GM12864 (cell line): ENCODE results near the gene SCN8A.

Experiments
- DNase-seq: peaks from one replicate; pipeline ENCODE4 v3.0.0-alpha.2; 2011; ENCODE audit warnings: low read depth
- H3K4me3 ChIP-seq: 2 replicates; pipeline ENCODE4 v1.5.1; 2011; ENCODE audit warnings: mild to moderate bottlenecking, low read depth, low read length, control low read depth
- TF ChIP-seq, protein P1 (sequence below): IDR thresholded peaks from 2 replicates; pipeline ENCODE4 v1.5.1; 2011; ENCODE audit warnings: low read depth, mild to moderate bottlenecking, moderate library complexity, low read length, control low read depth, inconsistent platforms; ENCODE audit errors: missing control alignments

Gene SCN8A

DNA sequence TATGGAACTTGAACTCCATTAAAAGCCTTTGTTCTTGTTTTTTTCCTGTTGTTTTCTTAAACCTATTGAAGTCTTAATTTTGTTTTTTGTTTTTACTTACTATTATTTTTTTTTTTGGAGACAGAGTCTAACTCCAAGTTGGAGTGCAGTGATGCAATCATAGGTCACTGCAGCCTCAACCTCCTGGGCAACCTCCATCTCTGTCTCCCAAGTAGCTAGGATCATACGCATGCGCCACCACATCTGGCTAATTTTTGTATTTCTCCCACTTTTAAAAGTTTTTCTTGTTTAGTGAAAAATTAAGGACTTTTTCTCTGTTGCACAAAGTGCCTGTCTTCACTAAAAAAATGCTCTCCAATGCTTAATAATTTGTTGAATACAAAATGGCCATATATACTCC is 76.2 kb downstream of the SCN8A start:
- no peak for DNase-seq
- no peak overlapping the region for H3K4me3 ChIP-seq
- TF ChIP-seq, protein P1, sequence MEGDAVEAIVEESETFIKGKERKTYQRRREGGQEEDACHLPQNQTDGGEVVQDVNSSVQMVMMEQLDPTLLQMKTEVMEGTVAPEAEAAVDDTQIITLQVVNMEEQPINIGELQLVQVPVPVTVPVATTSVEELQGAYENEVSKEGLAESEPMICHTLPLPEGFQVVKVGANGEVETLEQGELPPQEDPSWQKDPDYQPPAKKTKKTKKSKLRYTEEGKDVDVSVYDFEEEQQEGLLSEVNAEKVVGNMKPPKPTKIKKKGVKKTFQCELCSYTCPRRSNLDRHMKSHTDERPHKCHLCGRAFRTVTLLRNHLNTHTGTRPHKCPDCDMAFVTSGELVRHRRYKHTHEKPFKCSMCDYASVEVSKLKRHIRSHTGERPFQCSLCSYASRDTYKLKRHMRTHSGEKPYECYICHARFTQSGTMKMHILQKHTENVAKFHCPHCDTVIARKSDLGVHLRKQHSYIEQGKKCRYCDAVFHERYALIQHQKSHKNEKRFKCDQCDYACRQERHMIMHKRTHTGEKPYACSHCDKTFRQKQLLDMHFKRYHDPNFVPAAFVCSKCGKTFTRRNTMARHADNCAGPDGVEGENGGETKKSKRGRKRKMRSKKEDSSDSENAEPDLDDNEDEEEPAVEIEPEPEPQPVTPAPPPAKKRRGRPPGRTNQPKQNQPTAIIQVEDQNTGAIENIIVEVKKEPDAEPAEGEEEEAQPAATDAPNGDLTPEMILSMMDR = no peak

DNA sequence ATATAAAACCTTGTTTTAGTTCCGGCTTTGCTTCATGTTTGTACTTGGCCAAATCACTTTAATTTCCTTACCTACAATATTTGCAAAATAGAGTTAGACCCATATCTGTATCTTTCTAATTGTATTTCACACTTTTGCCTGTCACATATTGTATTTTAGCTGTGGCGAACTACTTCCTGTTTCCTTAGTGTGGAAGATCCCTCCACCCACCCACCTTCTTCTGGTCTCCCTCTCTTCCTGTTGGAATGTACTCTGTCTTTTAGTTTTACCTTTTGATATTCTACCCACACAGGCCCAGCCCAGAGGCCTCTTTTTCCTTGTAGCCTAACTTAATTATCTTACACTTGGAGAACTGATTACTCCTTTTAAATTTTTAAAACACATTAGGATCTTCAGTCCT is 78.2 kb downstream of the SCN8A start:
- TF ChIP-seq, protein P1 = no peak
- no peak overlapping the region for H3K4me3 ChIP-seq
- DNase-seq = no peak

DNA sequence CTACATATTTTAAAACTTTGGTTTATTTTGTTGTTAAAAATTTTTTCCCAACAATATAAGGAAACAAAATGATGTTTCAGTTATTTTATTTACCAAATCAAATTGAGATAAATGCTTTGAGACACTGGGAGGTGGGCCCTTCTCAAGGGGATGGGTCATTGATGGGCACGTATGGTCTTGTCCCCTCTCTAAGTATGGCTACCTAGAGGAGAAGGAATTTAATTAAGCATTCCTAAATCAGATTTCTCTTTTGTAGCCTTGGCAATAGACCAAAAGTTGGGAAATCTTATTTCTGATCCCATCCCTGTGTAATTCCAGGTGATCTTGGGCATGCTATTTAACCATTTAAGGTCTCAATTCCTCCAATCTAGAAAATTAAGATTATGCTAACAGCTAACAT is 79.0 kb downstream of the SCN8A start:
- TF ChIP-seq, protein P1 = no peak
- H3K4me3 ChIP-seq = no peak overlapping the region
- DNase-seq = no peak

DNA sequence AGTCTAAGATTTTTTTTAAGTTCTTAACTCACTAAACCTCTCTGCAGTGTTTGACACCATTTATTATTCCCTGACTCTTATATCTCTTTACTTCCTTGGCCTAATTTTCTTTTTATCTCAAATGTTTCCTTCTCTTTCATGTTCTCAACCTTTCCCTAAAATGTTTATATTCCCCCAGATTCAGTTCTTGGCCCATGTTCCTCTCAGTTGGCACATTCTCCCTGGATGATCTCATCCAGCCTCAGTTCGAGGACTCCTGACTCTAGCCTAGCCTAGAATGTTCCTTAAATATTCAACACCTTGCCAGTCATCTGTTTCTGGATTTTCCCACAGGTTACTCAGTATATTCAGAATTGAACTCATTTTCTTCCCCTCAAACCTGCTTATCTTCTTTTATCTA is 81.3 kb downstream of the SCN8A start:
- DNase-seq = no peak
- no peak overlapping the region for H3K4me3 ChIP-seq
- TF ChIP-seq, protein P1 = no peak

DNA sequence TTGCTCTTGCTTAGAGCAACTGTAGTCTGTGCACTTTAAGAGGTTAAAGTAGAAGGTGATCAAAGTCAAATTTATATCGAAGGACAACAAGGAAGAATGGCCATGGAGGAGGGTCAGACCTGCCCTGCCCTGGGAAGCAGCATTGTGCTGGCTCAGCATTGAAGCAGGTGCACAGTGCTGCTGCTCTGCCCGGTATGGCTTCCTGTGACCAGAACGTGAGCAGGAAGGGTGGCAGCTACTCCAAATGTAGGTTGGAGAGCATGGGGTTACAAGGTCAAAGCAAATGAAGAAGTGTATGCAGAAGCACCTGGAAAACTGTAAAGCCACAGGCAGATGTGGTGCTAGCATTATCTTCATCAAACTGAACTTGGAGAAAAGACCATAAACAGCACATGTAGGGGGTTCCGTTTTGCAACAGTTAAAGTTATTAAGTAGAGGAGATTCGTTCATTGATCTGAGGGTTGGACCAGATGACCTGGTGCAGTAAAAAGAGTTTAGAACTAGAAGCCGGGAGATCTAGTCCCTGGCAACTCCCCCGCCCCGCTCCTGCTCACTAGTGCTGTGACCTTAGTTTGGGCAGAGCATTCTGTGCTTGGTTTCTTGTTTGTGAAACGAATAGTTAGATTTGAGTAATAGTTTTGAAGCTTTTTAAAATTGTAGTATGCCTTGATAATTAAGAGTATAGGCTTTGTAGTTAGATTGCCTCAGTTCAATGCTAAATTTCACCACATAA is 84.2 kb downstream of the SCN8A start:
- no peak overlapping the region for H3K4me3 ChIP-seq
- DNase-seq = no peak
- TF ChIP-seq, protein P1 = no peak

DNA sequence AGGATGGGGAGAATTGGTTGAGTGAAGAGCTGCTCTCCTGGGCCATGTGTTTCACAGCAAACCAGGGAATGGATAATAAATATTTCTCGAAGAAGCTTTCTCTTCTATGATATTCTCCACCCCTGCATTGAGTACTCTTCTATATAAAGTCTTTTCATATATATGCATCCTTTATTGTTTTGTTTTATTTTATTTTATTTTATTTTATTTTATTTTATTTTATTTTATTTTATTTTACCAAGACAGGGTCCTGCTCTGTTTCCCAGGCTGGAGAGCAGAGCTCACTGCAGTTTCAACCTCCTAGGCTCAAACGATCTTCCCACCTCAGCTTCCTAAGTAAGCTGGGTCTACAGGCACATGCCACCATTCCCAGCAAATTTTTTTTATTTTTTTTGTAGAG is 85.8 kb downstream of the SCN8A start:
- TF ChIP-seq, protein P1 = no peak
- no peak for DNase-seq

More for the DNA sequence above, 85.8 kb downstream of the SCN8A start:
- H3K4me3 ChIP-seq = no peak overlapping the region
